ENCODE results near the gene TMEM92.

GRCh38 chr17:50234581-50234980 is 39.7 kb upstream of the TMEM92 start:
- TF ChIP-seq, protein P1, sequence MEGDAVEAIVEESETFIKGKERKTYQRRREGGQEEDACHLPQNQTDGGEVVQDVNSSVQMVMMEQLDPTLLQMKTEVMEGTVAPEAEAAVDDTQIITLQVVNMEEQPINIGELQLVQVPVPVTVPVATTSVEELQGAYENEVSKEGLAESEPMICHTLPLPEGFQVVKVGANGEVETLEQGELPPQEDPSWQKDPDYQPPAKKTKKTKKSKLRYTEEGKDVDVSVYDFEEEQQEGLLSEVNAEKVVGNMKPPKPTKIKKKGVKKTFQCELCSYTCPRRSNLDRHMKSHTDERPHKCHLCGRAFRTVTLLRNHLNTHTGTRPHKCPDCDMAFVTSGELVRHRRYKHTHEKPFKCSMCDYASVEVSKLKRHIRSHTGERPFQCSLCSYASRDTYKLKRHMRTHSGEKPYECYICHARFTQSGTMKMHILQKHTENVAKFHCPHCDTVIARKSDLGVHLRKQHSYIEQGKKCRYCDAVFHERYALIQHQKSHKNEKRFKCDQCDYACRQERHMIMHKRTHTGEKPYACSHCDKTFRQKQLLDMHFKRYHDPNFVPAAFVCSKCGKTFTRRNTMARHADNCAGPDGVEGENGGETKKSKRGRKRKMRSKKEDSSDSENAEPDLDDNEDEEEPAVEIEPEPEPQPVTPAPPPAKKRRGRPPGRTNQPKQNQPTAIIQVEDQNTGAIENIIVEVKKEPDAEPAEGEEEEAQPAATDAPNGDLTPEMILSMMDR (conservative IDR thresholded peaks at IDR 0.05; ENCODE audit: low read length), result no peak
- no peak for TF ChIP-seq EZH2phosphoT487 (IDR thresholded peaks at IDR 0.05; ENCODE audit: borderline replicate concordance)

All from Loucy (cell line).